OCI-LY3 (cell line): ENCODE results near the gene NCLN.

ENCODE experiments used
- H2AFZ ChIP-seq: fragments of 200-600, 300-600 bp; shearing (Covaris generic); 2 replicates; pipeline ENCODE4 v1.6.0; 2014; ENCODE audit warnings: antibody characterized with exemption, low read depth, low read length
- H3K27ac ChIP-seq: fragments of 200-600, 300-600 bp; sonication (generic); 2 replicates; pipeline ENCODE4 v1.5.1; 2014; ENCODE audit warnings: mild to moderate bottlenecking, low read length, moderate library complexity, mixed read lengths
- H3K27me3 ChIP-seq: fragments of 200-600, 300-600 bp; sonication (generic); 2 replicates; pipeline ENCODE4 v1.6.1; 2014; ENCODE audit warnings: low read depth, low read length, mixed read lengths
- H3K36me3 ChIP-seq: fragments of 200-600, 300-600 bp; sonication (generic); replicated peaks from 2 replicates; pipeline ENCODE3; 2014; ENCODE audit warnings: low read depth, low read length, mixed read lengths
- H3K4me1 ChIP-seq: fragments of 300-600, 200-600 bp; sonication (generic); 2 replicates; pipeline ENCODE4 v1.6.1; 2014; ENCODE audit warnings: low read length, mixed read lengths
- H3K4me2 ChIP-seq: fragments of 200-600, 300-600 bp; sonication (generic); 2 replicates; pipeline ENCODE4 v1.6.1; 2014; ENCODE audit warnings: low read length, mixed read lengths
- H3K4me3 ChIP-seq: fragments of 300-600, 200-600 bp; sonication (generic); 2 replicates; pipeline ENCODE4 v1.5.1; 2014; ENCODE audit warnings: antibody characterized with exemption, mild to moderate bottlenecking, low read length, moderate library complexity
- H3K79me2 ChIP-seq: fragments of 300-600, 200-600 bp; shearing (Covaris generic); 2 replicates; pipeline ENCODE4 v1.6.1; 2014; ENCODE audit warnings: mild to moderate bottlenecking, low read length, mixed read lengths
- H3K9ac ChIP-seq: fragments of 300-600, 200-600 bp; shearing (Covaris generic); 2 replicates; pipeline ENCODE4 v1.6.0; 2014; ENCODE audit warnings: mild to moderate bottlenecking, low read length, moderate library complexity
- H3K9me3 ChIP-seq: fragments of 200-600, 300-600 bp; shearing (Covaris generic); 2 replicates; pipeline ENCODE4 v1.6.1; 2014; ENCODE audit warnings: low read length, mixed read lengths; ENCODE audit not compliant: insufficient read depth
- H4K20me1 ChIP-seq: fragments of 200-600, 300-600 bp; sonication (generic); 2 replicates; pipeline ENCODE4 v1.6.1; 2016; ENCODE audit warnings: low read length, mixed read lengths; ENCODE audit not compliant: insufficient read depth
- CTCF ChIP-seq: fragments of 200-600, 300-600 bp; sonication (generic); IDR thresholded peaks from 2 replicates; pipeline ENCODE4 v1.5.1; 2014; ENCODE audit warnings: antibody characterized with exemption, low read length, low read depth
- EZH2phosphoT487 ChIP-seq: fragments of 200-600 bp; shearing (Covaris generic); IDR thresholded peaks from 2 replicates; pipeline ENCODE4 v1.6.1; 2018; ENCODE audit warnings: antibody characterized with exemption, mixed run types, low read depth

NCLN gene

GRCh38 chr19:3179739-3180293 is 5.9 kb upstream of the NCLN start:
- peak overlapping the region; percentile 70 for H3K4me3 ChIP-seq
- no peaks in the 10 kb centered on the region for H3K79me2 ChIP-seq
- TF ChIP-seq CTCF: no peak
- TF ChIP-seq EZH2phosphoT487: no peak
- H3K9ac ChIP-seq: peak overlapping the region; percentile 66; the same call in 1 of the 2 replicates
- peak overlapping the region; percentile 91 for H3K4me2 ChIP-seq
- no peaks in the 10 kb centered on the region for H3K36me3 ChIP-seq
- no peaks in the 10 kb centered on the region for H3K9me3 ChIP-seq
- peaks cover 28% of the 10 kb centered on the region for H3K4me1 ChIP-seq
- no peaks in the 10 kb centered on the region for H3K27me3 ChIP-seq
- H2AFZ ChIP-seq: peak overlapping the region; percentile 89
- peak overlapping the region; percentile 78 for H3K27ac ChIP-seq
- no peaks in the 10 kb centered on the region for H4K20me1 ChIP-seq

GRCh38 chr19:3183721-3184641 is 1.7 kb upstream of the NCLN start:
- Histone ChIP-seq H3K4me2 (peak overlapping the region; percentile 86), H3K9me3 (no peaks in the 10 kb centered on the region), H3K27me3 (no peaks in the 10 kb centered on the region), H4K20me1 (peaks cover 25% of the 10 kb centered on the region), H3K36me3 (peaks cover 11% of the 10 kb centered on the region), H3K4me1 (peaks cover 35% of the 10 kb centered on the region), H3K9ac (no peak overlapping the region), H3K27ac (no peak overlapping the region), H2AFZ (no peak overlapping the region), H3K4me3 (peak overlapping the region; percentile 96), H3K79me2 (peaks cover 33% of the 10 kb centered on the region)
- TF ChIP-seq CTCF (no peak), EZH2phosphoT487 (no peak)

GRCh38 chr19:3184847-3185460 is 776 bp upstream of the NCLN start:
- H3K27ac ChIP-seq: peak overlapping the region; percentile 81
- no peaks in the 10 kb centered on the region for H3K27me3 ChIP-seq
- H3K4me3 ChIP-seq: peak overlapping the region; percentile 96
- peaks cover 34% of the 10 kb centered on the region for H4K20me1 ChIP-seq
- peaks cover 30% of the 10 kb centered on the region for H3K4me1 ChIP-seq
- H3K79me2 ChIP-seq: peaks cover 42% of the 10 kb centered on the region
- no peaks in the 10 kb centered on the region for H3K9me3 ChIP-seq
- peak overlapping the region; percentile 86 for H3K4me2 ChIP-seq
- peaks cover 12% of the 10 kb centered on the region for H3K36me3 ChIP-seq
- TF ChIP-seq CTCF (no peak), EZH2phosphoT487 (no peak)
- H3K9ac ChIP-seq: peak overlapping the region; percentile 84
- H2AFZ ChIP-seq: peak overlapping the region; percentile 99

GRCh38 chr19:3186160-3186688 is 494 bp downstream of the NCLN start:
- no peaks in the 10 kb centered on the region for H3K9me3 ChIP-seq
- peaks cover 14% of the 10 kb centered on the region for H3K36me3 ChIP-seq
- TF ChIP-seq CTCF (no peak), EZH2phosphoT487 (no peak)
- H2AFZ ChIP-seq: no peak overlapping the region
- H3K9ac ChIP-seq: peak overlapping the region; percentile 88
- peak overlapping the region; percentile 7 for H3K27ac ChIP-seq
- H3K79me2 ChIP-seq: peaks cover 55% of the 10 kb centered on the region
- peaks cover 18% of the 10 kb centered on the region for H3K4me1 ChIP-seq
- no peaks in the 10 kb centered on the region for H3K27me3 ChIP-seq
- H3K4me3 ChIP-seq: peak overlapping the region; percentile 96
- peaks cover 47% of the 10 kb centered on the region for H4K20me1 ChIP-seq
- H3K4me2 ChIP-seq: peak overlapping the region; percentile 99
